ENCODE measurements around the gene PPBP. TPM values are rescaled to one million over a fixed set of nuclear protein-coding genes. Genes with fewer than 3 reads are reported as not detected.

The PPBP gene
- 0.13 to 0.22 TPM in 2 of 5 replicates, not detected in the others for total RNA-seq (2022; extraction: Qiagen RNA extraction)

GRCh38 chr4:73988061-73988460 lies at the start of gene PPBP:
Gene PPBP, minus strand, starts transcription at chr4:73988190. Its CDS starts 87 bp downstream, at chr4:73988103.

GRCh38 chr4:73998040-73999011 lies 10.3 kb upstream of the PPBP start, which contains the start of gene CXCL5:
Gene CXCL5, minus strand, starts transcription at chr4:73998677. Its CDS starts 96 bp downstream, at chr4:73998581.

Other genes with a start within 250 kb of the PPBP start
- gene CXCL8, start 247.6 kb downstream of the PPBP start, total RNA-seq (2022; extraction: Qiagen RNA extraction), result 4.3 to 8.8 TPM (median 6.0 TPM) in 5 replicates
- gene CXCL6, start 151.5 kb downstream of the PPBP start, total RNA-seq (2022; extraction: Qiagen RNA extraction), result 0.06 TPM in 1 of 5 replicates, not detected in the others
- not detected in 5 replicates for gene PF4V1, start 134.9 kb downstream of the PPBP start, total RNA-seq (2022; extraction: Qiagen RNA extraction)
- 5.3 to 6.6 TPM (median 6.2 TPM) in 5 replicates for gene CXCL1, start 118.8 kb downstream of the PPBP start, total RNA-seq (2022; extraction: Qiagen RNA extraction)
- 0.58 to 1.3 TPM (median 1.1 TPM) in 5 replicates for gene PF4, start 6.2 kb downstream of the PPBP start, total RNA-seq (2022; extraction: Qiagen RNA extraction)
- 26.7 to 32.8 TPM (median 31.0 TPM) in 5 replicates for gene CXCL5, start 10.5 kb upstream of the PPBP start, total RNA-seq (2022; extraction: Qiagen RNA extraction)
- gene CXCL3, start 50.5 kb upstream of the PPBP start, total RNA-seq (2022; extraction: Qiagen RNA extraction), result 3.2 to 4.4 TPM (median 3.3 TPM) in 5 replicates
- gene CXCL2, start 111.0 kb upstream of the PPBP start, total RNA-seq (2022; extraction: Qiagen RNA extraction), result 9.5 to 11.7 TPM (median 10.4 TPM) in 5 replicates
- 9.0 to 10.4 TPM (median 10.1 TPM) in 5 replicates for gene MTHFD2L, start 169.9 kb upstream of the PPBP start, total RNA-seq (2022; extraction: Qiagen RNA extraction)

Data from A549 treated with AZD2906 at 1 μM for 4 hours (cell line).